GM12872 (cell line): ENCODE results near the gene ZNF19.

ENCODE experiments used
- CTCF ChIP-seq: IDR thresholded peaks from 3 replicates; pipeline ENCODE4 v1.5.1; 2011; ENCODE audit warnings: low read depth, mild to moderate bottlenecking, low read length, moderate library complexity; ENCODE audit not compliant: insufficient read depth

Gene ZNF19

GRCh38 chr16:71442051-71442440 lies 47.1 kb downstream of the ZNF19 start, which contains the start of gene TLE7:
Gene TLE7, minus strand, starts transcription at chr16:71442054. Its CDS starts 8,730 bp downstream, at chr16:71433324.
- TF ChIP-seq CTCF = no peak

GRCh38 chr16:71441348-71442050 lies 47.6 kb downstream of the ZNF19 start:
- no peak for TF ChIP-seq CTCF

- TF ChIP-seq CTCF = peak; percentile 58; the same call in 2 of the 3 replicates
These were observed 48.3 kb downstream of the ZNF19 start for GRCh38 chr16:71440669-71441347.

- TF ChIP-seq CTCF = no peak
These were observed 49.6 kb downstream of the ZNF19 start for GRCh38 chr16:71439523-71439922.

- no peak for TF ChIP-seq CTCF
These were observed 52.7 kb downstream of the ZNF19 start for GRCh38 chr16:71436473-71436872.

- TF ChIP-seq CTCF = no peak
These were observed 56.2 kb downstream of the ZNF19 start for GRCh38 chr16:71432906-71433305.

- TF ChIP-seq CTCF = no peak
These were observed 57.1 kb downstream of the ZNF19 start for GRCh38 chr16:71431991-71432390.
